Breast epithelium (tissue), 4 donors: Measurements from ENCODE around the gene CYSTM1. TPM values are rescaled to one million over a fixed set of nuclear protein-coding genes. Genes with fewer than 3 reads are reported as not detected.

ENCODE experiments used
- DNase-seq, 2 donors: peaks; one replicate each; pipeline ENCODE4 v3.0.0-alpha.2; 2019; ENCODE audit warnings: low spot score in 2 of 2
- H3K27ac ChIP-seq, 2 donors: fragments of 200-600 bp; sonication (generic) in 1 of 2; one replicate each; pipeline ENCODE4 v1.5.1; 2016 to 2019; ENCODE audit warnings: mild to moderate bottlenecking in 1 of 2
- H3K27me3 ChIP-seq, 2 donors: fragments of 200-600 bp; sonication (generic) in 1 of 2; one replicate each; pipeline versions ENCODE4 v1.5.1 to v1.6.0; 2017 to 2019; ENCODE audit warnings: control low read depth in 1 of 2, mild to moderate bottlenecking in 1 of 2
- H3K36me3 ChIP-seq: fragments of 200-600 bp; one replicate; pipeline ENCODE4 v1.5.1; 2019
- H3K4me1 ChIP-seq, 2 donors: fragments of 200-600 bp; sonication (generic); one replicate each; pipeline ENCODE4 v1.5.1; 2016 to 2019; ENCODE audit warnings: control low read depth in 1 of 2
- H3K4me3 ChIP-seq, 3 donors: fragments of 200-600 bp; sonication (generic); 1 replicate in 2 of 3; 2 replicates in 1 of 3; pipeline ENCODE4 v1.5.1; 2016 to 2019; ENCODE audit warnings: mild to moderate bottlenecking in 3 of 3, moderate library complexity in 2 of 3
- H3K9me3 ChIP-seq, 2 donors: fragments of 200-600 bp; sonication (generic) in 1 of 2; one replicate each; pipeline ENCODE4 v1.5.1; 2016 to 2019; ENCODE audit warnings: control low read depth in 1 of 2
- CTCF ChIP-seq, 3 donors: fragments of 450-650 bp; IDR thresholded peaks; one replicate each; pipeline ENCODE4 v1.5.1; 2016 to 2017; ENCODE audit warnings: antibody characterized with exemption in 3 of 3, mild to moderate bottlenecking in 3 of 3, moderate library complexity in 3 of 3
- POLR2A ChIP-seq: fragments of 450-650 bp; IDR thresholded peaks from one replicate; pipeline ENCODE4 v1.6.1; 2016; ENCODE audit warnings: antibody characterized with exemption, mild to moderate bottlenecking, moderate library complexity
- POLR2AphosphoS5 ChIP-seq, 3 donors: sonication (generic); formaldehyde crosslinking; IDR thresholded peaks; one replicate each; pipeline ENCODE4 v1.6.1; 2017; ENCODE audit warnings: antibody characterized with exemption in 3 of 3
- intact Hi-C: fragments of 100-400 bp; cut with DNase I; formaldehyde crosslinking; loops from one replicate; pipeline ENCODE4 v1.15.1; 2023; ENCODE audit warnings: low total_unique reads
- total RNA-seq, 3 donors: library from RNA; depleted of rRNA; stranded (reverse); fragments of >200 nt; gene quantifications; one replicate each; pipeline ENCODE4 v1.1.0, GENCODE V29; 2016

Gene CYSTM1
- total RNA-seq, 3 donors from 2014 or later, result 56.5 to 108 (median 76.0) TPM

DNA sequence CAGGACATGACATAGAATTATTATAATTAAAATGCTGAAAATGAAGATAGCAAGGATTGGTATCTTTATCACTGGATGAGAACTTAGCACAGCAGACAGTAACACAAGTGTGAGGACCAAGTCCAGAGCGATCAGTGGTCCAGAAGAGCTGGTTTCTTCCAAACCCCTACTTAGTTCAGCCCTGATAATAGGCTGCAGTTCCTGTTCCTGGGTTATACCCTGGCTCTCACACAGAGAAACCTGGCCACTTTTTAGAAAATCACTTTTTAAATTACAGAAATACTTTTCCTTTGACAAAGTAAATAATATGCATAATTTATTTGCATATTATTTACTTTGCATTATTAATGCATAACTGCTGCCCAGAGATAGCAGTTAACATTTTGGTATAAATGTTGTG, 40.3 kb downstream of the CYSTM1 start:
- intact Hi-C loops, result no loop called here

DNA sequence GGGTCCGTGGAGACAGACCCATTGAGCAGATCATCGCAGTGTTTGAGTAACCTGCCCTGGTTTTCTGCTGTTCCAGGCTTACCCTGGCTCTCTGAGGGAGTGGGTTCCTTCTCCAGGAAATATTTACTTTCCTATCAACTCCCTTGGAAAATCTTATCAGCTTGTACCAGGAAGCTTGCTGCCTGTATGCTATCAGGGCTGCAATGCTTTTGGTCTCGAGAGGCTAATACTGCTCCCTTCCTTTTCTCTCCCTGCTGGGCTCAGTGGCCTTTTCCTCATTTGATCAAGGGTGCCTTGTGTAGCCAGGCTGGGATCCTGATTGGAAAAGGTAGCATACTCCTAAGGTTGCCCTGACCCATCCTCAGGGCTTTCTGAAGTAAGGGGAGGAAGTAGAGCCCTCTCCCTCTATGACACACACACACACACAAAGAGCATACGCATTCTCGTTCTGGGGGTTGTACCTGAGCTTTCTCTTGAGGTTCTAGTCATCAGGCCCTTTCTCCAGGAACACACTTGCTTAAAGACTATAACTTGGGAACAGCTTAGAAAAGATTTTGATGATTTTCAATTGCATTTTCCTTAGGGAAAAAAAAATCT, 41.6 kb downstream of the CYSTM1 start:
- peaks cover 0 to 10% of the 10 kb centered on the region in 2 donors for H3K4me1 ChIP-seq
- H3K27me3 ChIP-seq, result no peaks in the 10 kb centered on the region
- H3K9me3 ChIP-seq, result no peaks in the 10 kb centered on the region
- intact Hi-C loops, result no loop called here
- no peaks in the 10 kb centered on the region for H3K36me3 ChIP-seq
- no peak for DNase-seq
- H3K27ac ChIP-seq, result no peak overlapping the region
- TF ChIP-seq CTCF (IDR thresholded peaks at IDR 0.05) (no peak), POLR2AphosphoS5 (IDR thresholded peaks at IDR 0.05) (no peak), POLR2A (no peak)
- no peak overlapping the region for H3K4me3 ChIP-seq

More for the DNA sequence above, 40.3 kb downstream of the CYSTM1 start:
- TF ChIP-seq POLR2A, result no peak
- no peak for TF ChIP-seq POLR2AphosphoS5 (IDR thresholded peaks at IDR 0.05)
- no peak for TF ChIP-seq CTCF (IDR thresholded peaks at IDR 0.05)
- Histone ChIP-seq H3K9me3 (no peaks in the 10 kb centered on the region), H3K4me3 (no peak overlapping the region), H3K27ac (no peak overlapping the region), H3K36me3 (no peaks in the 10 kb centered on the region), H3K27me3 (no peaks in the 10 kb centered on the region), H3K4me1 (peaks cover 0 to 10% of the 10 kb centered on the region in 2 donors)
- no peak for DNase-seq

DNA sequence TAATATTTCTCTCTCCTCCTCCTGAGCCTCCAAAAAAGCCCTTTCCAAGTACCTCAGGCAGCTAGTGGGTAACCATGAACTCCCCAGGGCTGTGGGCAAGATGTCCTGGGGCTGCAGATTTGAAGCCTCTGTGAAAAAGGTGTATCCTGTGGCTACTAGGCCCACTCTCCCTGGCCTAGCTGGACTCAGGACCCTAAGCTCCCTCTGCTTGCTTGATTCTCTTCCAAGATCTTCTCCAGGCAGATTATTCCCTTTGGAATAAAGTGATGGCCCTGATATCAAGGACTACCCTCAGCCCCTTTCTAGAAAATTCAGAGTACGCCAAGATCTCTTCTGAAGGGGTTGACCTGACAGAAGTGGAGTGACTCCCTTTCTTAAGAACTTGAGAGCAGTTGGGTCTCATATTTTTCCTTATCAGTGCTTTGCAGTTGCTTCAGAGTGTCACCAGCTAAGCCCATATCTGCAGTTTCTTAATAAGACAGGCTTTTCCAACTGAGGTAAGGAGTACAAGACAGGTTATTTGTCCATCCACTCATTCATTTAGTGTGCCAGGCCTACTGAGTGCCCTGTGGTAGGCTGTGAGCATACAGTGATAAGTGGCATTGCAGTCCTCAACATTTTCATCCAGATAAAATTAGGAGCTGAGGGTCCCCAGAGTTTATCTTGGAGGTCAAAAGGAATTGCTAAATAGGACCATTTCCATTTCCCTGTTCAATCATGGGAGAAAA, 42.5 kb downstream of the CYSTM1 start:
- H3K27me3 ChIP-seq, result no peaks in the 10 kb centered on the region
- H3K4me1 ChIP-seq, result peaks cover 0 to 10% of the 10 kb centered on the region in 2 donors
- no peak overlapping the region for H3K27ac ChIP-seq
- TF ChIP-seq CTCF (IDR thresholded peaks at IDR 0.05), result no peak
- TF ChIP-seq POLR2A, result no peak
- TF ChIP-seq POLR2AphosphoS5 (IDR thresholded peaks at IDR 0.05), result no peak
- no peaks in the 10 kb centered on the region for H3K36me3 ChIP-seq
- no peaks in the 10 kb centered on the region for H3K9me3 ChIP-seq
- no peak overlapping the region for H3K4me3 ChIP-seq
- intact Hi-C loops, result no loop called here
- no peak for DNase-seq

DNA sequence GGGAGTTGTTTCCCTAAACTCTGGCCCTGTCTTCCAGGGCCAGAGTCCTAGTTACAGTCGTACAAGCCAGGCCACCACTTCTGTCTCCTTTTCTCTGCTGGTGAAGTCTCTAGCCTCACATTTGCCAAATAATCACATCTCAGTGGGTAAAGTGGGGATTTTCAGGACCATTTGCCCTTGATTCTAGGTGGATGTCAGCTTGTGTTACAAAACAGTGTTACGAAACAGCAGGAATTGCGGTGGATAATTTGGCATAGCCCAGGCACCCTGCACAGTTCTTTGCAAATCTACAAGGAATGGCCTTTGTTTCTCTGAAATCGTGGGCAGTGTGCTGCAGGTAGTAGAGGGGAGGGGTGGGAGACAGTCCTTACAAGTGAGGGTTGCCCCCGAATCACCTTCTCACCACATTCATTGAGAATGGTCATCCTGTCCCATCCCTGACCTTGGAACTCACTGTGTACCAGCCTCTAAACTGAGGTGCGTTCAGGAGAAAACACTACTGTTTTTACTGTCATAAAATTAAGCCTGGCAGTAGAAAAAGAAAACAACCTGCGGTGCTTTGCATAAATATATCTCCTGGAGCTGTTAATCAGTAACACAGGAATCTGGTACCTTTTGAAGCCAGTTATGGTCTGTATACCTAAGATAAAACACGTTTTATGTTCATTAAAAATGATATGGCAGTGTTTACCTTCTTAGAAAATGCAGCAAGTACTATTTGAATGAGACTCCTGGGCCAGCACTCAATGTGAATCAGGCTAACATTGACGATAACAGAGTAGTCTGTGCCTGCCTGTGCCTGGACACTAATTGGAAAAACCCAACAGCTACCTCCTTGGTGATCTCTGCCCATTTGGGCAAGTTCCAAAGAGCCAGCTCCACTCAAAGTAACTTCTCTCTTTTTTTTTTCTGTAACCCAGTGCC, 44.3 kb downstream of the CYSTM1 start:
- DNase-seq, result no peak
- no peaks in the 10 kb centered on the region for H3K9me3 ChIP-seq
- H3K36me3 ChIP-seq, result no peaks in the 10 kb centered on the region
- peaks cover 0 to 10% of the 10 kb centered on the region in 2 donors for H3K4me1 ChIP-seq
- TF ChIP-seq POLR2AphosphoS5 (IDR thresholded peaks at IDR 0.05) (no peak), POLR2A (no peak), CTCF (IDR thresholded peaks at IDR 0.05) (no peak)
- intact Hi-C loops, result no loop called here
- H3K27me3 ChIP-seq, result no peaks in the 10 kb centered on the region
- H3K27ac ChIP-seq, result peak overlapping the region; percentile 21 to 60
- no peak overlapping the region for H3K4me3 ChIP-seq
